ENCODE results near the gene PRKCH. TPM values are rescaled to one million over a fixed set of nuclear protein-coding genes. Genes with fewer than 3 reads are reported as not detected.

PRKCH gene
- total RNA-seq, 5 donors from 2014 or later (not counting 1 experiment from before 2014, with no cell fraction given) = 267 to 436 (median 326) TPM

DNA sequence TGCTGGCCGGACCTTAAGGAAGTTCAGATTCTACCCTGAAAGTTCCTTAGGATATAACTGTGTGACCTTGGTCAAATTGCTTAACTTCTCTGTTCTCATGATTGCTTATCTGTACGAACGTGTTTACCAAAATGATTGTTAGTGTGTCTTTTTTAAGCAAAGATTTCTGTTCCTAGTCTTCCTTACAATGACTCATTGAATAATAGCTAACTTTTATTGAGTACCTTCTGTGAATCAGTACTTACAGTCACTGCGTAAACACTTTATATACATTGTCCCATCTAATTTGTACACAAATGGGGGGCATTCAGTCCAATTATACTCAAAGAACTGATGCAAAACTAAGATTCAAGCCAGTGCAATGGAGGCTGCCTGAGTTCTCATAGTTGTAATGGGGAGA, 36.0 kb upstream of the PRKCH start:
- Mint-ChIP-seq H3K4me3 (no peak overlapping the region), H3K36me3 (no peaks in the 10 kb centered on the region), H3K9me3 (no peaks in the 10 kb centered on the region), H3K27me3 (no peaks in the 10 kb centered on the region), H3K27ac (peak overlapping the region in 1 of 2 donors; percentile 22), H3K4me1 (peaks cover 23 to 27% (median 24%) of the 10 kb centered on the region in 3 donors)
- Histone ChIP-seq H3K36me3 (ENCODE audit: control insufficient read depth in 2 of 2, extremely low read depth in 1 of 2, insufficient read depth in 1 of 2, low read length in 1 of 2) (no peaks in the 10 kb centered on the region), H3K4me1 (ENCODE audit: control insufficient read depth in 1 of 2, extremely low read depth in 1 of 2, insufficient read depth in 2 of 2, low read length in 2 of 2) (peaks cover 0 to 6% of the 10 kb centered on the region in 2 experiments), H3K27ac (ENCODE audit: low read length) (no peak overlapping the region), H3K27me3 (replicated peaks in 1 of 2; ENCODE audit: control insufficient read depth in 2 of 2, extremely low read depth in 1 of 2, insufficient read depth in 2 of 2, low read length in 1 of 2) (peaks cover 0 to 14% of the 10 kb centered on the region in 2 experiments), H3K9me3 (no peaks in the 10 kb centered on the region), H3K4me3 (ENCODE audit: control insufficient read depth in 1 of 2, extremely low read depth in 1 of 2, low read length in 1 of 2) (no peak overlapping the region)
- ATAC-seq (replicated peaks in 1 of 4) (no peak), DNase-seq (no peak)
- WGBS (ENCODE audit: insufficient coverage) = no CpG with 5 or more reads among the region's 4 CpGs
- ChIA-PET POLR2A (interaction anchor here (0.6 to 0.8 kb wide), 3 partner anchors 9 to 163 kb away, joined by 3 to 4 read pairs (median 3); no protein-coding TSS in a partner anchor), CTCF (interaction anchor here (0.5 to 1.8 kb wide), 14 partner anchors 10 to 549 kb away, joined by 3 to 12 read pairs (median 4); no protein-coding TSS in a partner anchor)

DNA sequence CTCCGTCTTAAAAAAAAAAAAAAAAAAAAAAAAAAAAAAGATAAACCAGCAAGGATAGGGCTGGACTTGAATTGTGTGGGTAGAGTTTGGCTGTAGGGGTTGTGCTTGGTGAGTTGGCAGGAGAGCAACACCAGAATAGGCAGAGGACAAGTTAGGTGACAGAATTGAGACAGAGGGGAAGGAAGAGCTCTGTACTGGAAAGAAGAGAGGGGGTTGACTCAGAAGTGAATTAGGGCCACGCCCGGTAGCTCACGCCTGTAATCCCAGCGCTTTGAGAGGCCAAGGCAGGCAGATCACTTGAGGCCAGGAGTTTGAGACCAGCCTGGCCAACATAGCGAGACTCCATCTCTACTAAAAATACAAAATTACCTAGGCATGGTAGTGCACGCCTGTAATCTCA, 34.2 kb upstream of the PRKCH start:
- no peak overlapping the region for H3K27ac ChIP-seq (ENCODE audit: low read length)
- no peaks in the 10 kb centered on the region for H3K9me3 ChIP-seq
- H3K9me3 Mint-ChIP-seq = no peaks in the 10 kb centered on the region
- H3K36me3 ChIP-seq (ENCODE audit: control insufficient read depth in 2 of 2, extremely low read depth in 1 of 2, insufficient read depth in 1 of 2, low read length in 1 of 2) = no peaks in the 10 kb centered on the region
- ATAC-seq (replicated peaks in 1 of 4) = no peak
- ChIA-PET POLR2A (interaction anchor here in 1 of 2 donors (0.6 kb wide), 1 partner anchor 286 kb away, joined by 9 read pairs; no protein-coding TSS in a partner anchor), CTCF (interaction anchor here (0.7 kb wide), 3 partner anchors 12 to 211 kb away, joined by 3 to 7 read pairs (median 5); no protein-coding TSS in a partner anchor)
- H3K27ac Mint-ChIP-seq = no peak overlapping the region
- no peaks in the 10 kb centered on the region for H3K4me1 ChIP-seq (ENCODE audit: control insufficient read depth in 1 of 2, extremely low read depth in 1 of 2, insufficient read depth in 2 of 2, low read length in 2 of 2)
- WGBS (ENCODE audit: insufficient coverage) = 88% methylated on average over 5 of the region's 7 CpGs
- no peak overlapping the region for H3K4me3 ChIP-seq (ENCODE audit: control insufficient read depth in 1 of 2, extremely low read depth in 1 of 2, low read length in 1 of 2)
- DNase-seq = no peak
- H3K36me3 Mint-ChIP-seq = no peaks in the 10 kb centered on the region
- H3K4me1 Mint-ChIP-seq = peaks cover 20 to 24% (median 23%) of the 10 kb centered on the region in 3 donors
- H3K27me3 ChIP-seq (replicated peaks in 1 of 2; ENCODE audit: control insufficient read depth in 2 of 2, extremely low read depth in 1 of 2, insufficient read depth in 2 of 2, low read length in 1 of 2) = peaks cover 0 to 10% of the 10 kb centered on the region in 2 experiments
- no peaks in the 10 kb centered on the region for H3K27me3 Mint-ChIP-seq
- no peak overlapping the region for H3K4me3 Mint-ChIP-seq

DNA sequence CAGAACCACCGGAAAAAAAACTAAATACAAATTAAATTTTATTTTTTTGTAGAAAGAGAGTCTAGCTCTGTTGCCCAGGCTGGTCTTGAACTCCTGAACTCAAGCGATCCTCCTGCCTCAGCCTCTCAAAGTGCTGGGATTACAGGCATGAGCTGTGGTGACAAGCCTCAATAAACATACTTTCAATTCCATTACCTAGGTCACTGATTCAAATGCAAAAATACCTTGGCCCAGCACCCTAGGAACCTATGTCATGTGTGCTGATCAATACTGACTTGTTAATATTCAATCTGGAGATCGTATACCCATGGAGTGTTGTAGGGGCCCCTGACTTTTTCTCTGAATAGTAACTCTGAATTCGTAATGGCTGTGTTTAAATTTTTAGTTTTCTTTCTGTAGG, 33.2 kb upstream of the PRKCH start:
- Mint-ChIP-seq H3K4me1 (peaks cover 14 to 23% (median 20%) of the 10 kb centered on the region in 3 donors), H3K4me3 (no peak overlapping the region), H3K36me3 (no peaks in the 10 kb centered on the region), H3K9me3 (no peaks in the 10 kb centered on the region), H3K27ac (no peak overlapping the region), H3K27me3 (no peaks in the 10 kb centered on the region)
- DNase-seq = no peak
- Histone ChIP-seq H3K4me1 (ENCODE audit: control insufficient read depth in 1 of 2, extremely low read depth in 1 of 2, insufficient read depth in 2 of 2, low read length in 2 of 2) (no peaks in the 10 kb centered on the region), H3K27me3 (replicated peaks in 1 of 2; ENCODE audit: control insufficient read depth in 2 of 2, extremely low read depth in 1 of 2, insufficient read depth in 2 of 2, low read length in 1 of 2) (peaks cover 0 to 5% of the 10 kb centered on the region in 2 experiments), H3K9me3 (no peaks in the 10 kb centered on the region), H3K36me3 (ENCODE audit: control insufficient read depth in 2 of 2, extremely low read depth in 1 of 2, insufficient read depth in 1 of 2, low read length in 1 of 2) (no peaks in the 10 kb centered on the region), H3K4me3 (ENCODE audit: control insufficient read depth in 1 of 2, extremely low read depth in 1 of 2, low read length in 1 of 2) (no peak overlapping the region), H3K27ac (ENCODE audit: low read length) (no peak overlapping the region)
- ChIA-PET CTCF (interaction anchor here (0.6 to 1.4 kb wide), 4 partner anchors 19 to 549 kb away, joined by 3 to 4 read pairs (median 4); no protein-coding TSS in a partner anchor), POLR2A (interaction anchor here in 1 of 2 donors (1.1 kb wide), 1 partner anchor 11 kb away, joined by 3 read pairs; no protein-coding TSS in a partner anchor)
- WGBS (ENCODE audit: insufficient coverage) = 100% methylated on average over 1 of the region's 4 CpGs
- ATAC-seq (replicated peaks in 1 of 4) = no peak

DNA sequence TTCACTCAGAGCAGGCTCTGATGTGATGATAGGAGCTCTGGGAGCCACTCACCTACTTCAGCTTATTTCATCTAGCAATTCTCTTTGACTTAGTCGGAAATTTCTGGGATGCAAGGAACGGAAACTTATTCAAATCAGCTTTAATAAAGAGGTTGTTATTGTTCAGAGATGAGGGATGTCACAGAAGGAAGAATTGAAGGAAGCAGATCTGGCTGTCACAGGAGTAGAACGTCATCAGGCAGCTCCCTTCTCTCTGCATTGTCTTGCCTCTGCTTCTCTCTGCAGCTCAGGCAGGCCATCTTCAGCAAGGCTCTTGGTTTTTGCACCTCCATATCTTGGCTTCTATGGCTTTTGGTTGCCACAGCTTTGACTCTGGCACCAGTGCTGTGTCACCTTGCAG, 32.7 kb upstream of the PRKCH start:
- Mint-ChIP-seq H3K9me3 (no peaks in the 10 kb centered on the region), H3K4me1 (peaks cover 13 to 23% (median 18%) of the 10 kb centered on the region in 3 donors), H3K27ac (no peak overlapping the region), H3K36me3 (no peaks in the 10 kb centered on the region), H3K27me3 (no peaks in the 10 kb centered on the region), H3K4me3 (no peak overlapping the region)
- Histone ChIP-seq H3K4me3 (ENCODE audit: control insufficient read depth in 1 of 2, extremely low read depth in 1 of 2, low read length in 1 of 2) (no peak overlapping the region), H3K9me3 (no peaks in the 10 kb centered on the region), H3K27ac (ENCODE audit: low read length) (no peak overlapping the region), H3K36me3 (ENCODE audit: control insufficient read depth in 2 of 2, extremely low read depth in 1 of 2, insufficient read depth in 1 of 2, low read length in 1 of 2) (no peaks in the 10 kb centered on the region), H3K4me1 (ENCODE audit: control insufficient read depth in 1 of 2, extremely low read depth in 1 of 2, insufficient read depth in 2 of 2, low read length in 2 of 2) (no peaks in the 10 kb centered on the region), H3K27me3 (replicated peaks in 1 of 2; ENCODE audit: control insufficient read depth in 2 of 2, extremely low read depth in 1 of 2, insufficient read depth in 2 of 2, low read length in 1 of 2) (peaks cover 0 to under 1% of the 10 kb centered on the region in 2 experiments)
- CTCF ChIA-PET = interaction anchor here (0.6 to 1.4 kb wide), 4 partner anchors 19 to 549 kb away, joined by 3 to 4 read pairs (median 4); no protein-coding TSS in a partner anchor
- ATAC-seq (replicated peaks in 1 of 4) (no peak), DNase-seq (no peak)
- POLR2A ChIA-PET = interaction anchor here in 1 of 2 donors (1.1 kb wide), 1 partner anchor 11 kb away, joined by 3 read pairs; no protein-coding TSS in a partner anchor
- 71% methylated on average over 1 of the region's 3 CpGs for WGBS (ENCODE audit: insufficient coverage)

DNA sequence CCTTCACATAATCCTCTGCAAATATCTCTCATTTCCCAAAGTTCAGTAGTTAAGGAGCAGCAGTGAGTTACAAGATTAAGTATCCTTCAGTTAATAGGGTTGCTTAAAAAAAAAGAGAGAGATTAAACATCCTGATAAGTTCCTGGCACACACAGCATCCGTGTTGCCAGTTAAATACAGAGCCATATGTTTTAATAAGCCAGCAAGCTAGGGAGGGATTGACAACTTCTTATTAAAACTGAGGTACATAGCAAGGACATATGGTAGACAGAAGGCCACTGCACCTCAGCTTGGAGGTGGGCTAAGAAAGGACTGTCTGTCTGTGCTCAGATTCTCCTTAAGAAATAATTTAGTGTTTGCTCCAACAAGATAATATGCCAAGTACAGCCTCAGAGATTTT, 30.7 kb upstream of the PRKCH start:
- WGBS (ENCODE audit: insufficient coverage) = 60% methylated on average over 1 of the region's 1 CpG
- no peak overlapping the region for H3K4me3 Mint-ChIP-seq
- no peaks in the 10 kb centered on the region for H3K9me3 ChIP-seq
- DNase-seq = no peak
- no peaks in the 10 kb centered on the region for H3K9me3 Mint-ChIP-seq
- no peaks in the 10 kb centered on the region for H3K27me3 Mint-ChIP-seq
- no peaks in the 10 kb centered on the region for H3K4me1 ChIP-seq (ENCODE audit: control insufficient read depth in 1 of 2, extremely low read depth in 1 of 2, insufficient read depth in 2 of 2, low read length in 2 of 2)
- peaks cover 6 to 11% (median 8%) of the 10 kb centered on the region in 3 donors for H3K4me1 Mint-ChIP-seq
- H3K27ac ChIP-seq (ENCODE audit: low read length) = no peak overlapping the region
- no peaks in the 10 kb centered on the region for H3K36me3 Mint-ChIP-seq
- no peak overlapping the region for H3K27ac Mint-ChIP-seq
- no peak overlapping the region for H3K4me3 ChIP-seq (ENCODE audit: control insufficient read depth in 1 of 2, extremely low read depth in 1 of 2, low read length in 1 of 2)
- no peaks in the 10 kb centered on the region for H3K36me3 ChIP-seq (ENCODE audit: control insufficient read depth in 2 of 2, extremely low read depth in 1 of 2, insufficient read depth in 1 of 2, low read length in 1 of 2)
- ATAC-seq (replicated peaks in 1 of 4) = no peak
- H3K27me3 ChIP-seq (replicated peaks in 1 of 2; ENCODE audit: control insufficient read depth in 2 of 2, extremely low read depth in 1 of 2, insufficient read depth in 2 of 2, low read length in 1 of 2) = no peaks in the 10 kb centered on the region
- ChIA-PET POLR2A (interaction anchor here in 1 of 2 donors (0.6 to 0.7 kb wide), 3 partner anchors 18 to 280 kb away, joined by 5 to 7 read pairs (median 6); no protein-coding TSS in a partner anchor), CTCF (interaction anchor here (0.5 to 0.7 kb wide), 4 partner anchors 16 to 1036 kb away, joined by 3 to 4 read pairs (median 3); no protein-coding TSS in a partner anchor)

DNA sequence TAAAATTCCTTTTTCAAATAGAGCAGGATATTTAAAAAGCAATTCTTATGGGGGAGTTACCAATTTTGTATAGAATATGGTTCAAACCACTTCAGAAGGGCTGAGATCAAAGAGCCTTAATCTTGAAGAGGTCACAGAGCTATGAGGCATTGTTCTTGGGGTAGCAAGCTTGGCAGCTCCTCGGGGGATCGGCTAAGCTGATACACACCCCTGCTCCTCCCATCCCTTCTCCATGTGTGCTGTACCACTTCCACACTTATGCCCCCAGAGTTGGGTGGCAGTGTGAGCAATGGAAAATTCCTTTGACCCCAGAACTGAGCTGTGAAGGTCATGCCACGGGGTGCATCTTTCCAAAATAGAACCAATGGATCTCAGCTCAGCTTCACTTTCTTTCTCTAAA, 25.2 kb upstream of the PRKCH start:
- Mint-ChIP-seq H3K27ac (no peak overlapping the region), H3K27me3 (no peaks in the 10 kb centered on the region), H3K36me3 (peaks cover 3% of the 10 kb centered on the region), H3K4me3 (no peak overlapping the region), H3K9me3 (peaks cover 0 to 6% (median 0%) of the 10 kb centered on the region in 3 donors), H3K4me1 (peaks cover 50 to 53% (median 50%) of the 10 kb centered on the region in 3 donors)
- no peaks in the 10 kb centered on the region for H3K9me3 ChIP-seq
- H3K4me3 ChIP-seq (ENCODE audit: control insufficient read depth in 1 of 2, extremely low read depth in 1 of 2, low read length in 1 of 2) = no peak overlapping the region
- no CpG with 5 or more reads among the region's 3 CpGs for WGBS (ENCODE audit: insufficient coverage)
- H3K36me3 ChIP-seq (ENCODE audit: control insufficient read depth in 2 of 2, extremely low read depth in 1 of 2, insufficient read depth in 1 of 2, low read length in 1 of 2) = no peaks in the 10 kb centered on the region
- no peaks in the 10 kb centered on the region for H3K27me3 ChIP-seq (replicated peaks in 1 of 2; ENCODE audit: control insufficient read depth in 2 of 2, extremely low read depth in 1 of 2, insufficient read depth in 2 of 2, low read length in 1 of 2)
- H3K27ac ChIP-seq (ENCODE audit: low read length) = no peak overlapping the region
- H3K4me1 ChIP-seq (ENCODE audit: control insufficient read depth in 1 of 2, extremely low read depth in 1 of 2, insufficient read depth in 2 of 2, low read length in 2 of 2) = peaks cover 25 to 29% of the 10 kb centered on the region in 2 experiments
- ChIA-PET CTCF (interaction anchor here (0.5 to 1.7 kb wide), 18 partner anchors 10 to 542 kb away, joined by 3 to 6 read pairs (median 3); no protein-coding TSS in a partner anchor), POLR2A (interaction anchor here in 1 of 2 donors (1.3 kb wide), 1 partner anchor 105 kb away, joined by 5 read pairs; no protein-coding TSS in a partner anchor)
- peak in 3 of 4 experiments; percentile 30 to 47 (median 31) for ATAC-seq (replicated peaks in 1 of 4)
- DNase-seq = no peak

All from T-cell (primary cell).